ENCODE data around the gene RAB36.

The RAB36 gene

GRCh38 chr22:23144932-23145877 is at the start of gene RAB36:
Gene RAB36, plus strand, starts transcription at chr22:23145477. Its CDS starts 1,140 bp downstream, at chr22:23146617.
- no peak for DNase-seq

GRCh38 chr22:23095733-23096342 is 49.4 kb upstream of the RAB36 start:
- DNase-seq, result no peak

- DNase-seq, result no peak
Observed at GRCh38 chr22:23097412-23098229, 47.7 kb upstream of the RAB36 start.

- DNase-seq, result no peak
Observed at GRCh38 chr22:23098230-23098705, 47.0 kb upstream of the RAB36 start.

- DNase-seq, result no peak
Observed at GRCh38 chr22:23098718-23099530, 46.4 kb upstream of the RAB36 start.

- DNase-seq, result no peak
Observed at GRCh38 chr22:23099531-23099804, 45.8 kb upstream of the RAB36 start.

GRCh38 chr22:23100124-23100801 is 45.0 kb upstream of the RAB36 start:
- no peak for DNase-seq

GRCh38 chr22:23101524-23101923 is 43.8 kb upstream of the RAB36 start:
- DNase-seq, result no peak

GRCh38 chr22:23102002-23102655 is 43.1 kb upstream of the RAB36 start:
- DNase-seq, result no peak

GRCh38 chr22:23102776-23103175 is 42.5 kb upstream of the RAB36 start:
- no peak for DNase-seq

GRCh38 chr22:23103199-23103954 is 41.9 kb upstream of the RAB36 start:
- no peak for DNase-seq

GRCh38 chr22:23104187-23104971 is 40.9 kb upstream of the RAB36 start:
- no peak for DNase-seq

GRCh38 chr22:23105304-23105703 is 40.0 kb upstream of the RAB36 start:
- DNase-seq, result no peak

GRCh38 chr22:23105919-23106318 is 39.4 kb upstream of the RAB36 start:
- no peak for DNase-seq

- no peak for DNase-seq
Observed at GRCh38 chr22:23106344-23106743, 38.9 kb upstream of the RAB36 start.

- peak; percentile 48 for DNase-seq
Observed at GRCh38 chr22:23106906-23107367, 38.3 kb upstream of the RAB36 start.

GRCh38 chr22:23107487-23108248 is 37.6 kb upstream of the RAB36 start:
- peak; percentile 26 for DNase-seq

- no peak for DNase-seq
Observed at GRCh38 chr22:23108249-23109078, 36.8 kb upstream of the RAB36 start.

All from NCI-H1694 (cell line).